ENCODE measurements around the gene SLCO2A1.

SLCO2A1 gene

DNA sequence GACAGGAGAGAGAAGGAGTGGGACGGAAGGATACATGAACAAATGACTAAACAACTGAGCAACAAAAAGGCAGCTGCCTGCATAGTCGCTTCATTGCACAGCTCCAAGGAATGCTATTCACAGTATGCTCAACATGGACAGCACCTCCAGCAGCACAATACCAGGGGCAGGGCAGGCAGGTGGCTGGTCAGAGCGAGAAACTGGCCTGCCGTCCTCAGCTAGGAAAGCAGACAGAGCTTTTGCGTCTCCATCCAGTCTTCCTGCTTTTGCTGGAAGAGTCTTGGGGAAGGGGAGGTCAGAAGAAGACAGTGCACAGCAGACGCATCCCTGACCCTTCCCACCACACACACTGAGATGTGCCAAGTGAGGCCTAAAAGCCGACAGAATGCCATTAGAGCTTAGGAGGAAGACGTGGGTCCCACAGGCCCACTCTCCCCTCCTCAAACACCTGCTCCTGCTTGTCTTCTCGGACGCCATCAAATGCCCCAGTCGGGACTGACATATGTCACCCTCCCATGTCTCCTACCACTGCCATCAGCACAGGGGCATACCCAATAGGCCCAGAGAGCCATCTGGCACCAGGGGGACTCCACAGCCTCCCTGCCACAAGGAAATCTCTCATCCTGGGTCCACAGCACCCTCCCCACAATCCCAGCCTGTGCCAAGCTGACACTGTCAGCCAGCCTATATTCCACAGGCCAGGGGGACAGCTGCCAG, 137.9 kb downstream of the SLCO2A1 start:
- TF ChIP-seq GATA2 (IDR thresholded peaks at IDR 0.05; ENCODE audit: low read depth, low read length): no peak
- TF ChIP-seq GATA3 (IDR thresholded peaks at IDR 0.05; ENCODE audit: low read depth, low read length): no peak

DNA sequence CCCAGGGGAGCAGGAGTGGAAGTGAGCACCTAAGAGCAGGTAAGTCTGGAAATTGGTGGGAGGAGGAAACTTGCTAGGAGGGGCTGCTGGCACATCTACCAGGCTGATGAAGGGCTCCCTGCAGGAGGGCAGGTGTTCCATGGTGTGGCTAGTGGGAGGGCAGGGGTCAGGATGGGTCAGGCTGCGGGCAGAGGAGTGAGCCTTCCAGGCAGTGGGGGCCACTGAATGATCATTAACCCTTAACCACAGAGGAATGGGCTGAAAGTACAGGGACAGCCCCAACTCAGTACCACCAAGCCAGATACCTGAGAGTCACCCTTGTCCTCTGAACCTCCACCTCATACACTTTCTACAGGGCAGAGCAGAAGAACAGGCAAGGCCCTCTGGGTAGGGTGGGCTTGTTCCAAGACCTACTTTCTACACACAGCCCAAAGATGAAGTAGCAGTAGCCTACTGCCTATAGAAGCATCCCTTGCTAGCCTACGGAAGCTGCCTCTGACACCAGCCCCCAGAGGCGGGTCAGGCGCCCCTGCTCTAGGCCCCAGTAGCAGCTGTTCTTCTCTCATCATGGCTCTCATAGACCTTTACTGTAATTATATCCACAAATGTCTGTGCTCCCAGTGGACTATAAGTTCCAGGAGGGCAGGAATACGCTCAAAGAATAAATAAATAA, 138.6 kb downstream of the SLCO2A1 start:
- no peak for TF ChIP-seq GATA3 (IDR thresholded peaks at IDR 0.05; ENCODE audit: low read depth, low read length)
- no peak for TF ChIP-seq GATA2 (IDR thresholded peaks at IDR 0.05; ENCODE audit: low read depth, low read length)

DNA sequence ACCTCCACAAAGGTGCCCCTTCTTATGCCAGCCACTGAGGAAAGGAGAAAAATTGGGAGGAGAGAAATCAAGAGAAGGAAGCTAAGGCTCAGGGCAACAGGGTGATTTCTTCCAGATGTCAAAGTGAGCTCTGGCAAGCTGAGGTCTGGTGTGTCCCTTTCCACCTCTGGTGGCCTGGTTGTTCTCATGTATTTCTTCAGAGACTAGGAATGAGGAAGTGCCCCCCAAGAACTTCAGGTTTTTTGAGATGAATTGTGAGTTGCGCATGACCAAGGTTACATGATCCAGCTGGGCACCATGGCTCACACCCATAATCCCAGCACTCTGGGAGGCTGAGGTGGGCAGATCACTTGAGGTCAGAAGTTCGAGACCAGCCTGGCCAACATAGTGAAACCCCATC, 139.7 kb downstream of the SLCO2A1 start:
- TF ChIP-seq GATA3 (IDR thresholded peaks at IDR 0.05; ENCODE audit: low read depth, low read length) (no peak), GATA2 (IDR thresholded peaks at IDR 0.05; ENCODE audit: low read depth, low read length) (no peak)

DNA sequence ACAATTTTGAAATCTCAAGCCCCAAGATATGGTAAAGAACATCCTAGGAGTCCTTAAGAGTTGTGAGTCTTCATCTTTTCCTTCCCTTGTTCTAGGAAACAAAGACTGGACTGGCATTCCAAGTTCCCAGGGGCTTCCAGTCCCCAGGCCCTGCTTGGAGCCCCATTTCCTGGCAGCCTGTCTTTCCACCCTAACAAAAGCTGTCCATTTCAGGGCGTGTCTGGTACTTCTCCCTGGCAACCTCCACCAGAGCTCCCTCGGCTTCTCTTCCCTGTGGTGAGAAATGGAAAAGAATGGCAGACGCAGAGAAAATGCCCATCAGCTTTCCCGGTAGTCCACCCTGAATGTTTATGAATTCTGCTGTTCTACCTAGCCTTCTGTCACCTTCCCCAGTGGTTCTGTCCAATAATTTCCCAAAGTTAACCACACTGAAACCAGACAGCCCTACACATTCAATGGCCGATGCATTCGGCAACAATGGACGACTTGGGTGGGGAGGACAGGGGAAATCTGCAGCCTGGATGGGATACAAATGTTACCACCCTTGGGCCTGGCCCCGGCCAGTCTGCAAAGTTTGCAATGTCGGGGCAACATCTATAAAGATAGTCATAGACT, 140.9 kb downstream of the SLCO2A1 start:
- TF ChIP-seq GATA3 (IDR thresholded peaks at IDR 0.05; ENCODE audit: low read depth, low read length) (no peak), GATA2 (IDR thresholded peaks at IDR 0.05; ENCODE audit: low read depth, low read length) (no peak)

DNA sequence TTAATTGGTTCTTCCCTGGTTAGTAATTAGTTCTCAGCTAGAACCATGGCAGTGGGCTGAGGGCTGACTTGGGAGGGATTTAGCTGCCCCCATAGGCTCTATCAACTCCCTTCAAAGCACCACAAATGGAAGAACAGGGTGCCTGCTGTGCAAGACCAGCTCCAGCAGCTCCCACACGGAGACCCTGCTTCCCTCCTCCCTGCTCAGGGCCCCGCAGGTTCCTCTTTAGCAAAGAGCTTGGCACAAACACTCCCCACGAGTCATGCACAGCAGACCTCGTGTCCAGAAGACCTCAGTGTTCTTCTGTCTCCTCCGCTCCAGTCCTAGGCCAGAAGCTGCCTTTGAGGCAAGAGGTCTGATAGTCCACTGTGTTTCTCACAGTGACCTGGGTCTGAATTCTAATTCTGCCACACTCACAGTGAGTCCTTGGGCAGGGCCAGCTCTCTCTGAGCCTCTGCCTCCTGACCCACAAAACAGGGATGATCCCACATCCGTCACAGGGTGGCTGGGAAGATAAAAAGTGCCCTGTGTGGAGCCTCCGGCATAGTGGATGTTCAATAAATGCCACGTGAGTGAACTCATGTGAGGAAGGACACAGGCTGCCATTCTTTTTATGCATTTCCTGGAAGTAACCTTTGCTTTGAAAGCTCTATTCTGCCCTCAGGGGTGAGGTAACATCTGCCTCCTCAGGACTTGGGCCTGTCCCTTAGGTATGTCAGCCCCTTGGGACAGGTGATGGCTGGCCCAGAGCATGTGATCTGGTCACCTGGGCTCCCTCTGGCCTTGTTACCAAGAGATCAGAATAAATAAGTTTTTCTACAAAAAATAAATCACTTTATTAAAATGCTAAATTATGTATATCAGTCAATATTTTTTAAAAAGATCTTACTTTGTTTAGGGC, 141.7 kb downstream of the SLCO2A1 start:
- no peak for TF ChIP-seq GATA3 (IDR thresholded peaks at IDR 0.05; ENCODE audit: low read depth, low read length)
- TF ChIP-seq GATA2 (IDR thresholded peaks at IDR 0.05; ENCODE audit: low read depth, low read length): no peak

DNA sequence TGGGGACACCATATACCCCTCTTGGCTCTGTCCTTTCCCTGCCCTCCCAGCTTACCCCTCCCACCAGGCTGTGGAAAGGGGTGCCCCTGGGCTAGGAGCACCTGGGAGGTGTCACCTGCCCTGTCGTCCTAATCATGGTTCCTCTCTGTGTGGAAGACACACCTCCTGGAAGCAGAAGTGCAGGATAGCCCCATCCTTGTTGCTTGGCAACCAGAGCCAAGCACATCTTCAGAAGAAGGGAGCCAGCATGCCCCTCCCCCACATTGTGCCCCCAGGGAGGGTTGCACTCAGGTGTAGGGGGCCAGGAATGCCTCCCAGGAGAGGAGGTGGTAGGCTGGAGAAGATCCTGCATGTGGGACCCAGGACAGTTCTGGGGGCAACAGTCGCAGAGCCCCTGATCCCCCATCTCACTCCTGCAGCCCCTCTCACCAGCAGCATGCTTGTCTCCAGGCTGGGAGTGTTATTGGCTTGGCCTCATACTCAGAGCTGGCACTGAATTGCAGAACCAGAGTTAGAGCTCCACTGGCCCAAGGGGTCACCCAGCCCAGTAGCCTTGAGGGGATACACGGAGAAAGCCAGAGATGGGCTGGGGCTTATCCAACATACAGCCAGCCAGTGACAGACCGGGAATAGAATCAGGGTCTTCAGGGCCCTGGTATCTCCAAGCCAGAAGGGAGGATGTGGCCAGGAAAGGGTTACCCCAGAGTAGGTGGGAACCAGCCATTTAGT, 142.5 kb downstream of the SLCO2A1 start:
- TF ChIP-seq GATA3 (IDR thresholded peaks at IDR 0.05; ENCODE audit: low read depth, low read length): no peak
- TF ChIP-seq GATA2 (IDR thresholded peaks at IDR 0.05; ENCODE audit: low read depth, low read length): no peak

DNA sequence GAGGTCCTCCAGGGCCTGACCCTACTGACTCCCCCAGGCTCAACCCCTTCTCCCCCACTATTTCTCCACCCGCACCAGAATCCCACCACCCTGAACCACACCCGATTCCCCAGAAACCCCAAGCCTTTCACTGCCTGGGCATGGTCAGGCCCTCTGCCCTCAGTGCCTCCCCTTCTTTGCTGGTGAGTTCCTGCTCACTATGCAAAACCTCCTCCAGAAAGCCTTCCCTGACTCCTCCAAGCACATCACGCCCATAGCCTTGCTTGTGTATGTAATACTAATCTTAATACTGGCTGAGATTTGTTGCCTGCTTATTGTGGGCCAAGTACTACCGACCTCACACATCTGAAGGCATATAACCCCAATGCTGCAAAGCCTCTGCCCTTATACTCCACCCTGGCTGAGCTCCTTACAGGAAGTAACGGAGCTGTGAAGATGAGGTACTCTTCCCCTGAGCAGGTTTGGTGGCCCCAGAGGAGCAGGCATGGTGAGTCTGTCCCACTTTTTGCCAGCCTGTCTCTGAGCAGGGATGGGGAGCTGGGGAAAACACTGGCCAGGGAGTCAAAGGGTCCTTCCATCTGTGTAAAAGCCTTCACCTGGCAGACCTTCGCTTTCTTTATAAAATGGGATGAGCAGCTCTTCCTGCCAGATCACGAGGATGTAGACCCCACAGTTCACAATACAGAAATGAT, 143.5 kb downstream of the SLCO2A1 start:
- TF ChIP-seq GATA2 (IDR thresholded peaks at IDR 0.05; ENCODE audit: low read depth, low read length): no peak
- TF ChIP-seq GATA3 (IDR thresholded peaks at IDR 0.05; ENCODE audit: low read depth, low read length): no peak

DNA sequence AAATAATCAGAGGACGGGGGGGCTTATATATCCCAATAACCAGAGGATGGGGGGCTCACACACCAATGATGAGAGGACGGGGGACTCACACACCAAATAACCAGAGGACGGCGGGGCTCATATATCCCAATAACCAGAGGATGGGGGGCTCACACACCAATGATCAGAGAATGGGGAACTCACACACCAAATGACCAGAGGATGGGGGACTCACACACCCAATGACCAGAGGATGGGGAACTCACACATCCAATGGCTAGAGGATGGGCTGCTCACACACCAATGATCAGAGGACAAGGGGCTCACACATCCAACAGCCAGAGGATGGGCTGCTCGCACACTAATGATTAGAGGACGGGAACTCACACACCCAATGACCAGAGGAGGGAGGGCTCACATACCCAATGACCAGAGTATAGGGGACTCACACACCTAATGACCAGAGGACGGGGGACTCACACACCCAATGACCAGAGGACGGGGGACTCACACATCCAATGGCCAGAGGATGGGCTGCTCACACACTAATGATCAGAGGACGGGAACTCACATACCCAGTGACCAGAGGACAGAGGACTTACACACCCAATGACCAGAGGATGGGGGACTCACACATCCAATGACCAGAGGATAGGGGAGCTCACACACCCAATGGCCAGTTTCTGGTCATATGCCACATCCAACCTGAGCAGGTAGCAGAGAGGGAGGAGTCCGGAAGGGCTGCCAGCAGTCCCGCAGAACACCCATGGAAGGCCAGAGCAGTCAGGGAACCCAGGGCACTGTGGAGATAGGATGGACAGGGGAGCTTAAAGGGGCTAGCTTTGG, 144.6 kb downstream of the SLCO2A1 start:
- TF ChIP-seq GATA2 (IDR thresholded peaks at IDR 0.05; ENCODE audit: low read depth, low read length) (no peak), GATA3 (IDR thresholded peaks at IDR 0.05; ENCODE audit: low read depth, low read length) (no peak)

DNA sequence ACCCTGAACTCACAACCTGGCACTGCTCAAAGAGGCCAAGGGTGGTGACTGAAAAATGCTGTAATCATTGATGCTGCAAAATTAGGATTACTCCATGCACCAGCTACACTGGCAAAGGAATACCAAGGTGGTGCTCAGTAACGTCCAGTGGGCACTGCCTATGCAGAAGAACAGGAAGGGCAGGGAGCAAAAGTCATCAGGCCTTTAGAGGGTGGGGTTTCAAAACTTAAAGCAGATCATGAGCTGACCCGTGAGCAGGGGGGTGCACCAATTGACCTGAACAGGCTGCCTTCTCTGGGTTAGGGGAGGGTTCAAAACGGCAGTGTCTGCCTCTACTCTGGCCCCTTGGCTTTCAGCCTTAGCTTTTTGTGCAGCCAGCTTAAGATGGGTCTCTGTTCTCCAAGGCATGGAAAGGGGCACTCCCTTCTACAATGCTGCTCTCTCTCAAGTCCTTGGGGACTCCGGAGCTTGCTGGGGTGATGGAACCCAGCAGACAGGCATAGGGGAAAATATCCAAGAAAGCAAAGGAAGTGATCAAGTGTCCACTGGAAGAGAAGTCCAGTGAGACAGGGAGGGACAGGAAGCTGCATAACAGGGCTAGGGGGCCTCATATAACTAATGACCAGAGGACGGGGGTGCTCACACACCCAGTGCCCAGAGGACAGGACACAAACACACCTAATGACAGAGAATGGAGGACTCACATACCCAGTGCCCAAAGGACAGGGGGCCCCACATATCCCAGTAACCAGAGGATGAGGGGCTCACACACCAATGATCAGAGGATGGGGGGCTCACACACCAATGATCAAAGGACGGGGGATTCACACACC, 145.5 kb downstream of the SLCO2A1 start:
- TF ChIP-seq GATA2 (IDR thresholded peaks at IDR 0.05; ENCODE audit: low read depth, low read length) (no peak), GATA3 (IDR thresholded peaks at IDR 0.05; ENCODE audit: low read depth, low read length) (no peak)

DNA sequence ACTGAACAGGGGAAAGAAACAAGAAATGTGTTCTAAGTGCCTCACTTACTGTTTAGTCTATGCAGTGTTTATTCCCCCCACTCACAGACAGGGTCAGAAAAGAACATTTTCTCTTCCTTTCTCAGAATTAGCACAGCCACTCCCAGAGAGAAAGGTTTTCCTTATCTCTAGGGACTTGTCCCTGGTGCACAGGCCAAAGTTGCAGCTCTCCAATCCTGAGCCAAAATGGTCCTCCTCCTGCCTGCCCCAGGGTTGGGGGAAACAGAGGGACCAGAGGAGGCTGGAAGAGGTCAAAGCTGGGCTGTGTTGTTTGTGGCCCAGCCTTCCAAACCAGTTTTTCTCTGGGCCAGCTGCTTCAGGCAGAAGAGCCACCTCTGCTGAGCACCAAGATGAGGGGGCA, 146.1 kb downstream of the SLCO2A1 start:
- no peak for TF ChIP-seq GATA2 (IDR thresholded peaks at IDR 0.05; ENCODE audit: low read depth, low read length)
- no peak for TF ChIP-seq GATA3 (IDR thresholded peaks at IDR 0.05; ENCODE audit: low read depth, low read length)

DNA sequence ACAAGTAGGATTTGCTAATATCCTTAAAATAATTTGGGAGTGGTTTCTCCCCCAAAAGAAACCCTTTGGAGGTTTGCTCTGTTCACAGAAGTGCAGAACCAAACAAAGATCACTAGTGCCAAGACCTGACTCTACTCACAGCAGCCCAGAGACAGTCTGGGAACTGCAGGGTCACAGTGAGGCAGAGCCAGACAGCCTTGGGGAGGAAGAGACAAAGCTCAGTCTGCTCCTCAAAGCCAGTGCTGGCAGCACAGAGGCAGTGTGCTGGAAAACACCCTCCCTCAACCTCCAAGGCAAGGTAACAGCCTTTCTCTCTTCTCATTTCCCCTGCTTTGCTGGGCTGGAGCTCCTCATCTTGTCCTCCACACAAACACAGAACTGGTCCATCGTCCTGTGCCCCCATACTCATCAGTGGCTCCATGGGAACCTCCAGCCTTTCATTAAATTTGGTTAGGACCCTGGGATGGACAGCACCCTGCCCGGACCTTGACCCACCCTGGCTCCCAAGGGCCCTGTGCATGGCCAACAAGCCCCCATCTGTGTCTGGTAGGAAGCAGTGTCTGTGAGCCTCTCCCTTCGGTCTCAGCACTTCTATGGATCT, 146.6 kb downstream of the SLCO2A1 start:
- TF ChIP-seq GATA3 (IDR thresholded peaks at IDR 0.05; ENCODE audit: low read depth, low read length) (no peak), GATA2 (IDR thresholded peaks at IDR 0.05; ENCODE audit: low read depth, low read length) (no peak)

Data from SH-SY5Y (cell line).